HG03108 (cell line): ENCODE measurements around the gene CASP5.

Experiments
- ATAC-seq: cut with Tn5 transposase; IDR thresholded peaks from one replicate; pipeline ENCODE4 v1.9.1; 2021; ENCODE audit warnings: moderate library complexity; ENCODE audit not compliant: unreplicated experiment

CASP5 gene

DNA sequence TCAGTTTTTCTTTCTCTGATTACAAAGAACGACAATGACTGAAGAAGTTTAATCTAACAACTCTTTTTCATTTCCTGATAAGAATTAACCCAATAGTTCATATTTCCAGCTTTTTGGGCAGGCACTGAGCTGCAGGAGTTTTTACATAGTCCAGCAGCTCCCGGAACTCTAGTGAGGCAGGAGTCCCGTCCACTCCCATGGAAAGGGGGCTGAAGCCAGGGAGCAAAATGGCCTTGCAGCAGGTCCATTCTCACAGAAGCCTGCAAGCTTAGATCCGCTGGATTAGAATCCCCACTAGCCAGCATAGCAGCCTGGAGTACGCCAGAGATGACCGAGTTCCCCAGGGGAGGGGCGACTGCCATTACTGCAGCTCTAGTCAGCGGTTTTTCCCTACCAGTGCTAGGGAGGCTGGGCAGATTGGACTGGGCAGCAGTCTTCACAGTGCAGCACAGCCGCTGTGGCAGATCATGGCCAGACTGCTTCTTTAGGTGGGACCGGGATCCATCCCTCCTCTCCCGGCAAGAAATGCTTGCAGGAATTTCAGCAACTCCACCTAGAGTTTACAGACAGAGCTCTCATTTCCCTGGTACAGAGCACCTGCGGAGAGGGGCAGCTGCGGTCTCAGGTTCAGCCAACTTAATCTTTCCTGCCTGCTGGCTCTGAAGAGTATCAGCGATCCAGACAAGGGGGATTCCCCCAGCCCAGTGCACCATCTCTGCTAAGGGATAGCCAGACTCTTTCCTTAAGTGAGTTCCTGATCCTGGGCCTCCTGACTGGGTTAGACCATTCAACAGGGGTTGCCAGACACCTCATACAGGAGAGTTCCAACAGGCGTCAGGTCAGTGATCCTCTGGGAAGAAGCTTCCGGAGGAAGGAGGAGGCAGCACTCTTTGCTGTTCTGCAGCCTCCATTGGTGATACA, 53.9 kb downstream of the CASP5 start:
- no peak for ATAC-seq

DNA sequence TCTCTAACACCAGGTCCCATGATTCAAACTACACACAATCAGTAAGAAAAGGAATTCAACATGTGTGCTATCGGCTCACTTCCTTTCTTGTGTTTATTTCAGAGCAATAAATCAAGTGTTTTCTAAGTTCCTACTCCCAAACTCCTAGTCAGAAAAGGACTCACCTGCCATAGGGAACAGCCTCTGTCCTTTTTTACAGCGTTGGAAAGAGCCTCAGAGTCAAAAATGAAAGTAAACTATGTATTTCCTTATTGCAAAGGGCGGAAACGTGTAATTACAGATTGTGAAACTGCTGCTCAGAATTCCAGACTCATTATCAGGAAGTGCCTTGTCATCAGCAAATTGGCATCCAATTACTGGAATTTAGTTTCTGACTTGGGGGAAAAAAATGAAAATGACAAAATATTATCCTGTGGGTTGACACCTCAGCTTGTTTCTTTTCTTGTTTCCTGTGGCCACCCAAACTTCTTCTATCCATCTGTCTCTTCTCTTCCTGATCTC, 54.6 kb downstream of the CASP5 start, which contains the start of gene CASP4:
CASP4 (minus strand) TSS at position 220 of the 501 bp plus-strand sequence; CDS start at position 171, 49 bp downstream.
- peak; percentile 85 for ATAC-seq

DNA sequence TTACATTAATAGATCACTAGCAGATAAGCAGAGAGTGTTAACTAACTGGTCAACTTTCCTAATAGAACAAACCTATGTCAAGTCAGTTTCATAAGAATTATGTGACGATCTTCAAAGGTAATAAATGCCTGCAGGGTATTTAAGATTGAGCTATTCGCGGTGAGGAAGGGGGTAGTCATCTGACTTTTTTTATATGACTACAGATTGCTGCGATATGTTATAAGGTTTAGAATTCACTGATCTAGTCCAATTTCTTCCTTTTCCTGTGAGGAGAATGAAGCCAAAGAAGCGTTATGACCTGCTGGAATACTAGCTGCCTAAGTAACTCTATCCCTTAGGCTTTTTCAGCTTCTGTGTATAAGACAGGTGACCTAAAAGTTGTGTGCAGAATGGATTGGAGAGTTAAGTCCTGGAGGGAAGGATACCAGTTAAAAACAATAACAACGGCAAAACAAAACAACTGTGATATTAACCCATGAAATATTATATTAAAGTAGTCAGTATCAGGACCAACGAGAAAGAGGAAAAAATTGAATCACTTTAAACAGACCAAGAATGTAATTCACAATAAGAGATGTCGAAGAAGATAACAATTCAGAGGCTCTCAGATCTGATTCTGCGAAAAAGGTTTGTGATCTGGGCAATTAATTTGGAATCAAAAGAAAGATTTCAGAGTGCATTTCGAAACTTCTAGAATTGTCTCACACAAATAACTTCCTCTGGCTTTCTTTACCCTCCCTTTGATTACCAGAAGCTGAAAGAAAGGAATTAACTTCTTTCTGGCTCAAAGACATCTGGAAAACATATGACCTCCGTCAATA, 55.2 kb downstream of the CASP5 start:
- ATAC-seq: peak; percentile 24

DNA sequence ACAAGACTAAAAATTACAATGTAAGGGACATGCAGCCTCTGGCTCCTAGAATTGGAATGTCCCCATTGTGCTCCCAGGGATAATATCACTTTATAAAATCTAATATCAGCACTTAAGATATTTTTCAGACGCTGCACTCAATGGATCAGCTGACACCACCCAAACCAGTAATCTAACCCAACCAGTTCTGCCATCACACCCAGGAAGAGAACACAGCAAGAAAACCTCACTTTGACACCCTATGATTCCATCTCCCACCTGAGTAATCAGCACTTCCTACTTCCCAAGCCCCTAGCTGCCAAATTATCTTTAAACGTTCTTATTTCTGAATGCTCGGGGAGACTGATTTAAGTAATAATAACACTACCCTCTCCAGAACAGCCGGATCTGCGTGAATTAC, 57.2 kb downstream of the CASP5 start:
- ATAC-seq: no peak

DNA sequence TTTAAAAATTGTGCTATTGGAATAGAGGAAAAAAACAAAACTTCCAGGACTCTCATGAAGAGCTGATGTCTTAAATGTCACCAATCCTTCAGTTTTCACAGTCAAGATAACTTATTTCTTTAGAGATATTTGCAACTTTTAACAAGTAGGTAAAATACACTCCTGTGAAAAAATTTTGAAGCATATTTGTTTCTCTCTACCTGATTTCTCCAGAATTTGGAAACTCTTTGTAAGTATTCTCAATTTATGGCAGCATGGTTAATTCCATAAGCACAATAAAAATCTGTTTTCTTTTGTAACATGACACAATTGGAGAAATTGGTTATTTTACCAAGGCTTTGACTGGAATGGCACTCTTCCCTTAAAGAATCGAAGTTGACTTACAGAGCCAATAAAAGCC, 58.7 kb downstream of the CASP5 start:
- no peak for ATAC-seq

DNA sequence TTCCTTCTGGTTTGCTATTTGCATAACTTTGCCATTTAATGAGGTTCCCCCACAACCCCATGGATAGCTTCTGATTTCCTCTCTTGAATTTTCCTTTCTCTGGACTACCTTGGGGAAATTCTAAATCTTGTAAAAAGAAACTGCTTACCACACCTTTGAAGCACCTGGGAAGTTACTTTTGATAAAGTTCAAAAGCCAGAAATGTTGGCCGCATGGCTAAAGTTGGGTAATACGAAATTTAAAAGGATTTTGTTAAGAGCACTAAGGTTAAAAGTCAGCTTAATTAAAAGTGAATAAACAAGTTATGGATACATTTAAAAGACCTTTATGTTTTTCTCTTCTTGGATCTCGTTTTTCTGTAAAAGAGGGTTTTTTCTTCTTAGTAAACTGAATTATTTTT, 60.1 kb downstream of the CASP5 start:
- no peak for ATAC-seq

DNA sequence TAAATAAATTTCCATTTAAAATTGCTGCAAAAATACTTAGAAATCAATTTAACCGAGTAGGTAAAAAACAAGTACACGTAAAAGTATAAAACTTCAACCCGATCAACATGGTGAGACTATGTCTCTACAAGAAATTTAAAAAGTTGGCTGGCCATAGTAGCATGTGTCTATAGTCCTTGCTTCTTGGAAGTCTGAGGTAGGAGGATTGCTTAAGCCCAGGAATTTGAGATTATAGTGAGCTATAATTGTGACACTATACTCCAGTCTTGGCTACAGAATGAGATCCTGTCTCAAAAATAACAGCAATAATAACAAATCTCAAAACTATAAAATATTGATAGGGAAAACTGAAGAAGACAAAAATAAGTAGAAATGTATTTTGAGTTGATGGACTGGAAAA, 65.7 kb downstream of the CASP5 start:
- ATAC-seq: no peak

DNA sequence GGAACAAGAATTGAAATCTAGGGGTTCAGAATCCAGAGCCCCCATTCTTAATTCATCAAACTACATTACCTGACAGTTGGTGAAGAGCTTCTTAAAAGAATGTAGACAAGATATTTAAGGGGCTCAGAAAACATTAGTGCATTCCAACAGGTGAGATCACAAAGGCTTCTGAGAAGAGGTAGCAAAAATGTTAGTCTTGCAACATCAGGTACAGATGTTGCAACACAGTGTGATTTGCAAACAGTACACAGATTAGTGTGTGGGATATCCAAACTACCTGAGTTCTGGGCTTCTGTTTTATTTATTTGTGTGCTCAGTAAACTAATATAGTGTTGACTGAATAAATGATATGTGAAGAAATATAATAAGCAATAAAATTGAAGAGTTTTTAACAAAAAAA, 66.4 kb downstream of the CASP5 start:
- no peak for ATAC-seq

DNA sequence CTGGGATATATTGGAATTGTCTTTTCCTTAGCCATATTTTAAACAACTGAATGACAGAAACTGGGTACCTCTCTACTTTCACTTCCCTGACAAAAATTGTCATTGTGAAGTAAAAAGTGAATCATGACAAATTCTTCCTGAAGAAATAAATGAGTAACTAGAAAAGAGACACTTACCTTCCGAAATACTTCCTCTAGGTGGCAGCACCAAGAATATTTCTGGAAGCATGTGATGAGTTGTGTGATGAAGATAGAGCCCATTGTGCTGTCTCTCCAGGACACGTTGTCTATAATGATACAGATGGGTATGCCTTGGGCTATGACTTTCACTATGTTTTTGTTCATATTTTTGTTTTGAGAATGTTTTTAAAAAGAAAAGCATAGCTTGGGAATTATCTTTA, 76.1 kb downstream of the CASP5 start:
- ATAC-seq: peak; percentile 89
